K562 (cell line): ENCODE data around the gene CKLF. TPM values are rescaled to one million over a fixed set of nuclear protein-coding genes. Genes with fewer than 3 reads are reported as not detected.
"Not testable (repeated sequence)": the region's sequence is repeated elsewhere in the genome, so short reads cannot be mapped to it uniquely, and the experiment has no call there.

Experiments
- ATAC-seq: fragments of 200-7000 bp; cut with Tn5 transposase; 3 replicates; pipeline ENCODE4 v1.9.1; 2020; ENCODE audit warnings: moderate library complexity
- BruUV-seq: library from RNA; stranded (reverse); fragments of 400-500 nt; replicated peaks from 2 replicates; lab custom pipeline; 2021; lab: Mats Ljungman, UMichigan
- CTCF ChIA-PET: fragments of 300-600 bp; formaldehyde crosslinking; extraction: SDS; loops from one replicate; lab custom pipeline; 2021; ENCODE audit warnings: low intra/inter-chr PET ratio; lab: Yijun Ruan, JAX
- POLR2A ChIA-PET: fragments of 300-600, 350-650 bp; sonication (Branson Sonifier 250); formaldehyde crosslinking; extraction: SDS; loops from one replicate; lab custom pipeline; 2021; ENCODE audit warnings: antibody characterized with exemption, inconsistent platforms; lab: Yijun Ruan, JAX
- DNase-seq, 4 experiments: peaks; one replicate each; pipeline versions ENCODE4 v3.0.0 to v3.0.0-alpha.2; 2011 to 2018; ENCODE audit warnings: low spot score in 3 of 4, mixed read lengths in 3 of 4; ENCODE audit errors: extremely low read depth in 1 of 4
- FAIRE-seq: peaks from 2 replicates; lab custom pipeline; 2011; peaks lifted over from hg19 to GRCh38; lab: Jason Lieb, UNC
- H2AFZ ChIP-seq: 2 replicates; pipeline ENCODE4 v1.6.0; 2011; ENCODE audit warnings: low read depth, low read length, control low read depth, inconsistent platforms
- H3K27ac ChIP-seq: fragments of 200-600 bp; 3 replicates; pipeline ENCODE4 v1.8.0; 2011; ENCODE audit warnings: low read depth, mild to moderate bottlenecking, control low read depth, inconsistent platforms, low read length, moderate library complexity, mixed read lengths; ENCODE audit errors: extremely low read depth
- H3K27me3 ChIP-seq, 2 experiments: fragments of 300-600 bp in 1 of 2; 2 replicates in 1 of 2; 3 replicates in 1 of 2; pipeline versions ENCODE4 v1.6.0 to v1.8.0; 2011; ENCODE audit warnings: inconsistent platforms in 2 of 2, low read length in 2 of 2, mild to moderate bottlenecking in 1 of 2, mixed read lengths in 1 of 2, moderate library complexity in 1 of 2; ENCODE audit not compliant: control insufficient read depth in 2 of 2, insufficient read depth in 2 of 2
- H3K36me3 ChIP-seq: fragments of 300-600 bp; 3 replicates; pipeline ENCODE4 v1.8.0; 2011; ENCODE audit warnings: mild to moderate bottlenecking, low read length, inconsistent platforms; ENCODE audit not compliant: control insufficient read depth, insufficient read depth
- H3K4me1 ChIP-seq, 2 experiments: fragments of 200-600 bp in 1 of 2; replicated peaks in 1 of 2; 2 replicates in 1 of 2; 3 replicates in 1 of 2; pipeline versions ENCODE4 v1.5.1 to v1.8.0; 2011; ENCODE audit warnings: inconsistent platforms in 2 of 2, low read length in 2 of 2, mild to moderate bottlenecking in 1 of 2, mixed read lengths in 1 of 2, moderate library complexity in 1 of 2; ENCODE audit not compliant: control insufficient read depth in 2 of 2, insufficient read depth in 2 of 2
- H3K4me2 ChIP-seq: 2 replicates; pipeline ENCODE4 v1.6.1; 2011; ENCODE audit warnings: low read length, control low read depth, inconsistent platforms, mixed read lengths; ENCODE audit not compliant: insufficient read depth
- H3K4me3 ChIP-seq: fragments of 200-600 bp; sonication (generic), shearing (Covaris generic); 2 replicates; pipeline ENCODE4 v1.5.1; 2016; ENCODE audit warnings: control low read depth, inconsistent platforms
- H3K79me2 ChIP-seq: fragments of 200-600 bp; 3 replicates; pipeline ENCODE4 v1.8.0; 2011; ENCODE audit warnings: low read length, inconsistent platforms; ENCODE audit not compliant: control insufficient read depth, insufficient read depth
- H3K9ac ChIP-seq, 2 experiments: 2 replicates each; pipeline versions ENCODE4 v1.6.0 to v1.6.1; 2011; ENCODE audit warnings: low read depth in 2 of 2, low read length in 2 of 2, control low read depth in 1 of 2, inconsistent platforms in 1 of 2, mild to moderate bottlenecking in 1 of 2, mixed read lengths in 1 of 2; ENCODE audit not compliant: insufficient read depth in 1 of 2
- H3K9me1 ChIP-seq: one replicate; pipeline ENCODE4 v1.6.0; 2011; ENCODE audit warnings: inconsistent platforms, mild to moderate bottlenecking, low read length, moderate library complexity; ENCODE audit not compliant: control insufficient read depth, insufficient read depth
- H3K9me3 ChIP-seq: replicated peaks from 2 replicates; pipeline ENCODE4 v1.5.1; 2011; ENCODE audit warnings: low read depth, low read length, inconsistent platforms; ENCODE audit not compliant: control insufficient read depth, insufficient read depth
- H4K20me1 ChIP-seq: replicated peaks from 2 replicates; pipeline ENCODE4 v1.6.1; 2011; ENCODE audit warnings: low read length, inconsistent platforms, mixed read lengths; ENCODE audit not compliant: control insufficient read depth, insufficient read depth
- ATF3 ChIP-seq, 2 experiments: fragments of 450-650 bp in 1 of 2; sonication (generic) in 1 of 2; formaldehyde crosslinking in 1 of 2; IDR thresholded peaks in 1 of 2; conservative IDR thresholded peaks in 1 of 2; 2 replicates each; pipeline versions ENCODE4 v1.6.1 to v1.8.1; 2016 to 2023; ENCODE audit warnings: mild to moderate bottlenecking in 2 of 2, moderate library complexity in 2 of 2, inconsistent platforms in 1 of 2, missing genetic modification reagents in 1 of 2
- BDP1 ChIP-seq: IDR thresholded peaks from 3 replicates; pipeline ENCODE4 v1.6.1; 2011; ENCODE audit not compliant: insufficient read length, insufficient read depth
- BRF1 ChIP-seq: IDR thresholded peaks from 3 replicates; pipeline ENCODE4 v1.6.1; 2011; ENCODE audit warnings: borderline replicate concordance, mild to moderate bottlenecking; ENCODE audit not compliant: insufficient read length; ENCODE audit errors: extremely low read depth
- CHD2 ChIP-seq: IDR thresholded peaks from 2 replicates; pipeline ENCODE4 v1.6.1; 2011; ENCODE audit warnings: low read depth, low read length
- FOXP1 ChIP-seq: sonication (generic); formaldehyde crosslinking; IDR thresholded peaks from 2 replicates; pipeline ENCODE4 v1.8.0; 2022; ENCODE audit warnings: mild to moderate bottlenecking, missing genetic modification reagents
- KAT7 ChIP-seq: sonication (generic); formaldehyde crosslinking; IDR thresholded peaks from 2 replicates; pipeline ENCODE4 v1.8.0; 2022; ENCODE audit warnings: missing genetic modification reagents, mild to moderate bottlenecking, borderline replicate concordance
- NELFE ChIP-seq: IDR thresholded peaks from 2 replicates; pipeline ENCODE4 v1.6.1; 2011; ENCODE audit warnings: mild to moderate bottlenecking; ENCODE audit not compliant: insufficient read depth, insufficient read length
- NUFIP1 ChIP-seq: fragments of 450-650 bp; IDR thresholded peaks from 2 replicates; pipeline ENCODE4 v1.6.1; 2018; ENCODE audit not compliant: partially characterized antibody
- PHF8 ChIP-seq: fragments of 200-600 bp; sonication (generic); IDR thresholded peaks from 2 replicates; pipeline ENCODE4 v1.6.1; 2012; ENCODE audit warnings: mixed run types, mild to moderate bottlenecking, inconsistent platforms, low read length, moderate library complexity, borderline replicate concordance
- PTRF ChIP-seq: fragments of 450-650 bp; IDR thresholded peaks from 2 replicates; pipeline ENCODE4 v1.6.1; 2016; ENCODE audit warnings: mild to moderate bottlenecking, missing genetic modification characterization, missing compliant biosample characterization
- SIN3B ChIP-seq: fragments of 450-650 bp; IDR thresholded peaks from 2 replicates; pipeline ENCODE4 v1.6.1; 2017; ENCODE audit warnings: low read depth, mild to moderate bottlenecking, moderate library complexity
- TEAD1 ChIP-seq, 2 experiments: fragments of 450-650 bp in 1 of 2; sonication (generic) in 1 of 2; formaldehyde crosslinking; IDR thresholded peaks; 2 replicates each; pipeline versions ENCODE4 v1.4.0 to v1.8.0; 2020 to 2022; ENCODE audit warnings: mild to moderate bottlenecking in 2 of 2, missing genetic modification reagents in 1 of 2
- ZNF165 ChIP-seq: fragments of 250-450 bp; sonication (Bioruptor Pico); IDR thresholded peaks from 2 replicates; pipeline ENCODE4 v1.4.0; 2020; ENCODE audit warnings: borderline replicate concordance
- ZNF282 ChIP-seq: sonication (generic); formaldehyde crosslinking; IDR thresholded peaks from 2 replicates; pipeline ENCODE4 v1.8.1; 2023; ENCODE audit warnings: missing genetic modification reagents
- ZNF717 ChIP-seq: fragments of 250-450 bp; sonication (Bioruptor Pico); IDR thresholded peaks from 2 replicates; pipeline ENCODE4 v1.5.0; 2021
- WGBS: fragments of 100-300 bp; shearing (Covaris generic); methylation state at CpG from one replicate; pipeline ENCODE4 v1.1.6; 2016; ENCODE audit warnings: low coverage, mixed read lengths; ENCODE audit not compliant: insufficient coverage; ENCODE audit errors: missing lambda C conversion rate; 5-methylcytosine and 5-hydroxymethylcytosine counted together
- in situ Hi-C: fragments of 300-500 bp; cut with MboI; formaldehyde crosslinking; loops from 4 replicates; pipeline ENCODE4 v1.15.0; 2018; ENCODE audit warnings: inconsistent platforms, mixed read lengths
- intact Hi-C: fragments of 100-400 bp; cut with micrococcal nuclease; formaldehyde crosslinking; loops from 2 replicates; pipeline ENCODE4 v1.14.2; 2022
- polyA plus RNA-seq, 8 experiments: library from polyadenylated mRNA; depleted of rRNA in 4 of 8; stranded (reverse) in 5 of 8; unstranded in 3 of 8; fragments of >200 nt; fragmentation: Nextera tagmentation in 2 of 8; fragmentation: Illumina TruSeq in 1 of 8; extraction: Ambion mirVana in 2 of 8; extraction: Trizol in 1 of 8; gene quantifications; 2 replicates each; pipeline versions ENCODE4 v1.2.1 to v1.2.3, GENCODE V29; 2011 to 2014; ENCODE audit warnings: inconsistent platforms in 1 of 8, missing spikeins in 1 of 8
- total RNA-seq, 7 experiments: library from RNA; depleted of rRNA in 6 of 7; stranded (reverse); fragments of >200 nt in 6 of 7; fragmentation: Illumina TruSeq in 2 of 7; extraction: Trizol in 2 of 7; gene quantifications; 2 replicates each; pipeline versions ENCODE4 v1.2.1 to v1.2.3, GENCODE V29; 2011 to 2021; ENCODE audit warnings: low replicate concordance in 1 of 7
- TF ChIP-seq, protein P1 (sequence below): IDR thresholded peaks from 2 replicates; pipeline ENCODE4 v1.6.1; 2016; ENCODE audit warnings: missing genetic modification characterization, missing compliant biosample characterization

The CKLF gene
- total and polyA plus RNA-seq, 9 of the 15 experiments (the other 6 are each of a cell fraction or from before 2014, with no cell fraction given): 84.8 to 322 (median 118) TPM

GRCh38 chr16:66594739-66595138 is 42.4 kb downstream of the CKLF start:
- no peak overlapping the region for H3K27ac ChIP-seq
- CTCF ChIA-PET: no interaction called here
- H3K9ac ChIP-seq: no peak overlapping the region
- H3K4me3 ChIP-seq: no peak overlapping the region
- H3K9me3 ChIP-seq: no peaks in the 10 kb centered on the region
- FAIRE-seq (no peak), DNase-seq (no peak), ATAC-seq (no peak)
- no peaks in the 10 kb centered on the region for H4K20me1 ChIP-seq
- H3K9me1 ChIP-seq: no peaks in the 10 kb centered on the region
- WGBS: 2% methylated on average over 7 of the region's 7 CpGs
- H3K4me1 ChIP-seq: no peaks in the 10 kb centered on the region
- TF ChIP-seq TEAD1 (CRISPR knock-in tag; IDR thresholded peaks at IDR 0.05): no peak
- TF ChIP-seq BRF1: no peak
- TF ChIP-seq NELFE: no peak
- no peak for TF ChIP-seq FOXP1 (CRISPR knock-in tag)
- TF ChIP-seq KAT7 (CRISPR knock-in tag): no peak
- TF ChIP-seq ZNF717: no peak
- no peak for TF ChIP-seq ATF3 (IDR thresholded peaks at IDR 0.05)
- TF ChIP-seq ATF3 (CRISPR knock-in tag; conservative IDR thresholded peaks at IDR 0.05): no peak
- no peak for TF ChIP-seq NUFIP1
- no peak for TF ChIP-seq PHF8
- TF ChIP-seq CHD2: no peak
- TF ChIP-seq ZNF165 (CRISPR knock-in tag): no peak
- no peak for TF ChIP-seq BDP1
- TF ChIP-seq, protein P1, sequence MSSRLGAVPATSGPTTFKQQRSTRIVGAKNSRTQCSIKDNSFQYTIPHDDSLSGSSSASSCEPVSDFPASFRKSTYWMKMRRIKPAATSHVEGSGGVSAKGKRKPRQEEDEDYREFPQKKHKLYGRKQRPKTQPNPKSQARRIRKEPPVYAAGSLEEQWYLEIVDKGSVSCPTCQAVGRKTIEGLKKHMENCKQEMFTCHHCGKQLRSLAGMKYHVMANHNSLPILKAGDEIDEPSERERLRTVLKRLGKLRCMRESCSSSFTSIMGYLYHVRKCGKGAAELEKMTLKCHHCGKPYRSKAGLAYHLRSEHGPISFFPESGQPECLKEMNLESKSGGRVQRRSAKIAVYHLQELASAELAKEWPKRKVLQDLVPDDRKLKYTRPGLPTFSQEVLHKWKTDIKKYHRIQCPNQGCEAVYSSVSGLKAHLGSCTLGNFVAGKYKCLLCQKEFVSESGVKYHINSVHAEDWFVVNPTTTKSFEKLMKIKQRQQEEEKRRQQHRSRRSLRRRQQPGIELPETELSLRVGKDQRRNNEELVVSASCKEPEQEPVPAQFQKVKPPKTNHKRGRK: no peak
- no peak for TF ChIP-seq ZNF282 (CRISPR knock-in tag)
- TF ChIP-seq SIN3B: no peak
- no peak for TF ChIP-seq PTRF
- no TSS peak for BruUV-seq
- POLR2A ChIA-PET: no interaction called here
- H3K36me3 ChIP-seq: no peaks in the 10 kb centered on the region
- no peak overlapping the region for H3K4me2 ChIP-seq
- intact Hi-C loops (no loop called here), in situ Hi-C loops (loop anchor here (5.0 kb wide), 1 partner anchor 187 kb away; no protein-coding TSS in a partner anchor)
- peaks cover 0 to 11% of the 10 kb centered on the region in 2 experiments; a peak in 1 of 5 replicates for H3K27me3 ChIP-seq
- H3K79me2 ChIP-seq: no peaks in the 10 kb centered on the region
- H2AFZ ChIP-seq: 0 out of 2 replicates have a peak overlapping the region, but pooled peaks have one; percentile 21

- CTCF ChIA-PET, FAIRE-seq, H3K4me2 ChIP-seq, H3K9ac ChIP-seq, H4K20me1 ChIP-seq, H3K79me2 ChIP-seq, ATAC-seq, H3K4me3 ChIP-seq, in situ Hi-C loops, BruUV-seq, H3K27ac ChIP-seq, H3K36me3 ChIP-seq, intact Hi-C loops, H2AFZ ChIP-seq, H3K9me1 ChIP-seq, H3K4me1 ChIP-seq, POLR2A ChIA-PET, H3K9me3 ChIP-seq, DNase-seq: not testable (repeated sequence)
- 41% methylated on average over 4 of the region's 4 CpGs for WGBS
- H3K27me3 ChIP-seq: peaks cover 0 to 11% of the 10 kb centered on the region in 2 experiments; a peak in 1 of 5 replicates
Observed at GRCh38 chr16:66596559-66596958, 44.2 kb downstream of the CKLF start.
